NT2/D1 (cell line): Measurements from ENCODE around the gene SNED1.

Experiments used
- SUZ12 ChIP-seq: IDR thresholded peaks from 2 replicates; pipeline ENCODE4 v1.6.1; 2011; ENCODE audit not compliant: insufficient read length, insufficient read depth; ENCODE audit errors: extremely low read depth
- YY1 ChIP-seq: IDR thresholded peaks from 2 replicates; pipeline ENCODE4 v1.6.1; 2011; ENCODE audit not compliant: insufficient read length, insufficient read depth
- ZNF274 ChIP-seq: IDR thresholded peaks from 2 replicates; pipeline ENCODE4 v1.6.1; 2011; ENCODE audit warnings: mild to moderate bottlenecking, low read depth, low read length

GRCh38 chr2:241112592-241112991, 114.2 kb downstream of the SNED1 start:
- TF ChIP-seq YY1, result no peak
- no peak for TF ChIP-seq ZNF274
- no peak for TF ChIP-seq SUZ12
